OCI-LY7 (cell line): Measurements from ENCODE around the gene DNMT1. TPM values are rescaled to one million over a fixed set of nuclear protein-coding genes. Genes with fewer than 3 reads are reported as not detected.

Source experiments
- BruUV-seq: library from RNA; stranded (reverse); fragments of 400-500 nt; replicated peaks from 2 replicates; lab custom pipeline; 2021; lab: Mats Ljungman, UMichigan
- CTCF ChIA-PET: fragments of 300-600 bp; sonication (Branson Sonifier 250); formaldehyde crosslinking; loops from one replicate; lab custom pipeline; 2022; ENCODE audit warnings: antibody characterized with exemption; ENCODE audit not compliant: unreplicated experiment; lab: Charles Lee
- POLR2A ChIA-PET: fragments of 300-600 bp; sonication (Branson Sonifier 250); formaldehyde crosslinking; loops from one replicate; lab custom pipeline; 2022; ENCODE audit warnings: antibody characterized with exemption; lab: Charles Lee
- DNase-seq: peaks from one replicate; pipeline ENCODE4 v3.0.0-alpha.2; 2015; ENCODE audit warnings: low spot score
- H2AFZ ChIP-seq: fragments of 200-600 bp; sonication (generic), shearing (Covaris generic); 2 replicates; pipeline ENCODE4 v1.6.1; 2014; ENCODE audit warnings: mild to moderate bottlenecking, antibody characterized with exemption, low read length, moderate library complexity
- H3K27ac ChIP-seq: fragments of 200-600 bp; sonication (generic); 2 replicates; pipeline ENCODE4 v1.5.1; 2014; ENCODE audit warnings: mixed run types, low read depth, mild to moderate bottlenecking, moderate library complexity, low read length, inconsistent platforms; ENCODE audit not compliant: poor library complexity, severe bottlenecking
- H3K36me3 ChIP-seq: fragments of 200-600 bp; sonication (generic); 2 replicates; pipeline ENCODE4 v1.6.1; 2014; ENCODE audit warnings: mild to moderate bottlenecking, antibody characterized with exemption, low read length, moderate library complexity, mixed read lengths; ENCODE audit not compliant: insufficient read depth
- H3K4me1 ChIP-seq: fragments of 200-600 bp; sonication (generic); 2 replicates; pipeline ENCODE4 v1.5.1; 2014; ENCODE audit warnings: mild to moderate bottlenecking, low read length; ENCODE audit not compliant: insufficient read depth, poor library complexity, severe bottlenecking
- H3K4me2 ChIP-seq: fragments of 200-600 bp; sonication (generic); 2 replicates; pipeline ENCODE4 v1.6.1; 2014; ENCODE audit warnings: mild to moderate bottlenecking, low read length
- H3K4me3 ChIP-seq: fragments of 200-600 bp; sonication (generic); 2 replicates; pipeline ENCODE4 v1.5.1; 2014; ENCODE audit warnings: mild to moderate bottlenecking, low read depth, low read length; ENCODE audit not compliant: poor library complexity, severe bottlenecking
- H3K79me2 ChIP-seq: fragments of 200-600 bp; sonication (generic); 2 replicates; pipeline ENCODE4 v1.6.1; 2016; ENCODE audit warnings: low read depth, mild to moderate bottlenecking, low read length, moderate library complexity, mixed read lengths; ENCODE audit not compliant: insufficient read depth
- H3K9me2 ChIP-seq: fragments of 200-600 bp; sonication (generic); 2 replicates; pipeline ENCODE4 v1.6.1; 2016; ENCODE audit warnings: mild to moderate bottlenecking, low read length, mixed read lengths; ENCODE audit not compliant: insufficient read depth
- H3K9me3 ChIP-seq: fragments of 200-600 bp; sonication (generic); 2 replicates; pipeline ENCODE4 v1.6.1; 2014; ENCODE audit warnings: mild to moderate bottlenecking, mixed run types, low read length, mixed read lengths
- H4K20me1 ChIP-seq: fragments of 200-600 bp; sonication (generic); 2 replicates; pipeline ENCODE4 v1.6.1; 2014; ENCODE audit warnings: mild to moderate bottlenecking, antibody characterized with exemption, low read length, moderate library complexity, mixed read lengths; ENCODE audit not compliant: insufficient read depth
- EZH2phosphoT487 ChIP-seq: fragments of 200-600 bp; sonication (generic); IDR thresholded peaks from 2 replicates; pipeline ENCODE4 v1.6.1; 2018; ENCODE audit warnings: low read depth, borderline replicate concordance, mild to moderate bottlenecking, mixed run types, antibody characterized with exemption, low read length, moderate library complexity, mixed read lengths
- intact Hi-C: fragments of 100-400 bp; cut with micrococcal nuclease; formaldehyde crosslinking; loops from one replicate; pipeline ENCODE4 v1.10.0; 2022; ENCODE audit not compliant: unreplicated experiment
- total RNA-seq, 2 experiments: library from RNA; depleted of rRNA in 1 of 2; stranded (reverse); fragments of >200 nt in 1 of 2; shearing (Covaris generic) in 1 of 2; gene quantifications; 2 replicates each; pipeline ENCODE4 v1.2.3, GENCODE V29; 2014 to 2022
- TF ChIP-seq, protein P1 (sequence below): fragments of 200-600 bp; sonication (generic); conservative IDR thresholded peaks from 2 replicates; pipeline ENCODE4 v1.5.1; 2014; ENCODE audit warnings: mild to moderate bottlenecking, antibody characterized with exemption, low read length, moderate library complexity, mixed read lengths

The DNMT1 gene
- total RNA-seq, 2 experiments from 2014 or later: 329 to 680 TPM

DNA sequence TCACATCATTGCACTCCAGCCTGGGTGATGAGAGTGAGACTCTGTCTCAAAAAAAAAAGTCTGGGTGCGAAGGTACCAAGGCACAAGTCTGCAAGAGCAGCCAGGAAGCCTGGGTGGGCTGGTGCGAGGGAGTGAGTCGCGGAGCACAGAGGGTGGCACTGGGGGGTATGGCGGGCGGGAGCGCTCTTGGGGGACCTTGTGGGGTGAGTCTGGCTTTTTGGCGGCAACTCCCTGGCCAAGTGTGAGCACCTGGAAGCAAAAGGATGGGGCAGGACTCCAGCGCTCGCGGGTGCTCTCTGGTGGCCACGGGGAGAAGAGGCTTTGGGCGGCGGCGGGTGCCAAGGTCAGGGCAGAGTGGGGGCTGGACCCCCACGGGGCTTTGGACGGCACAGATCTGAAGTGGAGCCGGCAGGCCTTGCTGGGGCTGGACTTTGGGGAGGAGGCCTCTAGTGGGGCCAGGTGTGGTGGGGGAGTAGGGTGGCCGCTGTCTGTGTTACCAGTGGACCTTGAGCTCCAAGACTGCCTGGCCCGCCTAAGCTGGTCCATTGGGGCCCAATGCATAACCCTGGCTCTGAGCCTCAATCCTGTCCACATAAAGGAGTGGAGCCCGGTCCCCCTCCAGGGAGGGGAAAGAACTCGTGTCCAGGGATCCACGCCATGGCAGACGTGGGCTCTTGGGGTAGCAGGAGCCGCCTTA, 81.7 kb downstream of the DNMT1 start:
- no TSS peak for BruUV-seq
- H3K36me3 ChIP-seq: peaks cover 94% of the 10 kb centered on the region
- peaks cover 28% of the 10 kb centered on the region for H3K4me1 ChIP-seq
- H2AFZ ChIP-seq: no peak overlapping the region
- ChIA-PET POLR2A (interaction anchor here (0.6 to 1.5 kb wide), 2 partner anchors 9 to 11 kb away, joined by 3 to 4 read pairs; no protein-coding TSS in a partner anchor), CTCF (no interaction called here)
- no peak for TF ChIP-seq EZH2phosphoT487
- TF ChIP-seq, protein P1, sequence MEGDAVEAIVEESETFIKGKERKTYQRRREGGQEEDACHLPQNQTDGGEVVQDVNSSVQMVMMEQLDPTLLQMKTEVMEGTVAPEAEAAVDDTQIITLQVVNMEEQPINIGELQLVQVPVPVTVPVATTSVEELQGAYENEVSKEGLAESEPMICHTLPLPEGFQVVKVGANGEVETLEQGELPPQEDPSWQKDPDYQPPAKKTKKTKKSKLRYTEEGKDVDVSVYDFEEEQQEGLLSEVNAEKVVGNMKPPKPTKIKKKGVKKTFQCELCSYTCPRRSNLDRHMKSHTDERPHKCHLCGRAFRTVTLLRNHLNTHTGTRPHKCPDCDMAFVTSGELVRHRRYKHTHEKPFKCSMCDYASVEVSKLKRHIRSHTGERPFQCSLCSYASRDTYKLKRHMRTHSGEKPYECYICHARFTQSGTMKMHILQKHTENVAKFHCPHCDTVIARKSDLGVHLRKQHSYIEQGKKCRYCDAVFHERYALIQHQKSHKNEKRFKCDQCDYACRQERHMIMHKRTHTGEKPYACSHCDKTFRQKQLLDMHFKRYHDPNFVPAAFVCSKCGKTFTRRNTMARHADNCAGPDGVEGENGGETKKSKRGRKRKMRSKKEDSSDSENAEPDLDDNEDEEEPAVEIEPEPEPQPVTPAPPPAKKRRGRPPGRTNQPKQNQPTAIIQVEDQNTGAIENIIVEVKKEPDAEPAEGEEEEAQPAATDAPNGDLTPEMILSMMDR: peak; percentile 86
- H3K27ac ChIP-seq: peak overlapping the region; percentile 55
- H4K20me1 ChIP-seq: no peaks in the 10 kb centered on the region
- peak; percentile 73 for DNase-seq
- peak overlapping the region; percentile 39; the same call in 1 of the 2 replicates for H3K4me2 ChIP-seq
- intact Hi-C loops: loop anchor here (1.0 to 5.0 kb wide), 3 partner anchors 14 to 181 kb away; no protein-coding TSS in a partner anchor
- peaks cover 19% of the 10 kb centered on the region for H3K79me2 ChIP-seq
- H3K4me3 ChIP-seq: no peak overlapping the region
- H3K9me3 ChIP-seq: no peaks in the 10 kb centered on the region
- H3K9me2 ChIP-seq: no peaks in the 10 kb centered on the region

DNA sequence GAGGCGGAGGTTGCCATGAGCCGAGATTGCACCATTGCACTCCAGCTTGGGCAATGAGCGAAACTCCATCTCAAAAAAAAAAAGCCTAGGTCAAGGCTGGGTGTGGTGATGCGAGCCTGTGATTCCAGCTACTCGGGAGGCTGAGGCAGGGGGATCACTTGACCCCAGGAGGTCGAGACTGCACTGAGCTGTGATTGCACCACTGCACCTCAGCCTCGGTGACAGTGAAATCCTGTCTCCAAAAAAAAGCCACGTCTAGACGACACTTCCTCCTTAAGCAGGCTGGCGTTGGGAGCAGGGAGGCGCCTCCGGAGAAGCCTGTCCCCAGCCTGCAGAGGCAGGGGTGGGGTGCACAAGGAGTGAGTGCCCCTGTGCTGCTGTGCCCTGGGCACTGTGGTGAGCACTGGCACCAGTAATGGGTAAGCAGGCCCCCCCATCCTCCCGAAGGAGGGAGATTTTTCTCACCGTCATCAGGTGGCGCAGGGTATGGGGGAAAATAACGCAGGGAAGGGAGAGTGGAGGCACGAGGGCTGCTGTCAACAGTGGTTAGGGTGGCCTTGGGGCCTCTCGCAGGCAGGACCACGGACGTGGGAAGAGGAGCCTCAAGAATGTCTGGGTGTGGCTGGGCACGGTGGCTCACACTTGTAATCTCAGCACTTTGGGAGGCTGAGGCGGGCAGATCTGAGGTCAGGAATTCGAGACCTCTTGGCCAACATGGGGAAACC, 82.6 kb downstream of the DNMT1 start:
- peaks cover 36% of the 10 kb centered on the region for H3K4me1 ChIP-seq
- BruUV-seq: no TSS peak

More for the DNA sequence above, 82.6 kb downstream of the DNMT1 start:
- ChIA-PET POLR2A (interaction anchor here (0.6 to 1.5 kb wide), 3 partner anchors 8 to 20 kb away, joined by 3 to 4 read pairs (median 3); no protein-coding TSS in a partner anchor), CTCF (no interaction called here)
- H3K4me2 ChIP-seq: peak overlapping the region; percentile 7; the same call in 1 of the 2 replicates
- peak overlapping the region; percentile 55 for H3K27ac ChIP-seq
- H3K9me2 ChIP-seq: no peaks in the 10 kb centered on the region
- no peak for DNase-seq
- TF ChIP-seq, protein P1: no peak
- no peak for TF ChIP-seq EZH2phosphoT487
- no peaks in the 10 kb centered on the region for H4K20me1 ChIP-seq
- no peak overlapping the region for H2AFZ ChIP-seq
- no peak overlapping the region for H3K4me3 ChIP-seq
- H3K36me3 ChIP-seq: peaks cover 95% of the 10 kb centered on the region
- H3K79me2 ChIP-seq: peaks cover 23% of the 10 kb centered on the region
- no peaks in the 10 kb centered on the region for H3K9me3 ChIP-seq
- intact Hi-C loops: loop anchor here (5.0 kb wide), 1 partner anchor 180 kb away; no protein-coding TSS in a partner anchor
